CD4-positive, CD25-positive, alpha-beta regulatory T cell (primary cell): Measurements from ENCODE around the gene RABGAP1L. TPM values are rescaled to one million over a fixed set of nuclear protein-coding genes. Genes with fewer than 3 reads are reported as not detected.
A peak's percentile ranks its signal among the peaks of the same experiment; 100 is the strongest.

Source experiments
- ATAC-seq, 2 donors: fragments of 150-1000 bp; cut with Tn5 transposase; one replicate each; pipeline ENCODE4 v1.10.0; 2021; ENCODE audit warnings: low read depth in 2 of 2, moderate number of reproducible peaks in 2 of 2, moderate library complexity in 1 of 2
- DNase-seq, 3 donors: peaks; one replicate each; pipeline versions ENCODE4 v3.0.0 to v3.0.0-alpha.2; 2012 to 2022; ENCODE audit warnings: mixed read lengths in 1 of 3
- H3K27ac ChIP-seq: one replicate; pipeline ENCODE4 v1.7.0; 2013; ENCODE audit warnings: mild to moderate bottlenecking, low read length; ENCODE audit not compliant: insufficient read depth, poor library complexity, severe bottlenecking
- H3K27me3 ChIP-seq: one replicate; pipeline ENCODE4 v1.7.0; 2013; ENCODE audit warnings: low read length; ENCODE audit not compliant: control insufficient read depth, insufficient read depth
- H3K36me3 ChIP-seq: one replicate; pipeline ENCODE4 v1.7.0; 2013; ENCODE audit warnings: mild to moderate bottlenecking, low read length, moderate library complexity; ENCODE audit not compliant: control insufficient read depth, insufficient read depth
- H3K4me1 ChIP-seq: 2 replicates; pipeline ENCODE4 v1.7.0; 2013; ENCODE audit warnings: mild to moderate bottlenecking, low read length; ENCODE audit not compliant: insufficient read depth, control insufficient read depth, poor library complexity, severe bottlenecking
- H3K4me3 ChIP-seq: one replicate; pipeline ENCODE4 v1.7.0; 2013; ENCODE audit warnings: low read depth, mild to moderate bottlenecking, low read length, moderate library complexity
- H3K9me3 ChIP-seq, 2 experiments: 1 replicate in 1 of 2; 2 replicates in 1 of 2; pipeline ENCODE4 v1.7.0; 2013; ENCODE audit warnings: low read length in 2 of 2, mild to moderate bottlenecking in 1 of 2, moderate library complexity in 1 of 2; ENCODE audit not compliant: control insufficient read depth in 2 of 2
- H3K27ac Mint-ChIP-seq, 3 donors: one replicate each; pipeline ENCODE4 v1.8.0; 2020 to 2022; ENCODE audit warnings: mild to moderate bottlenecking in 3 of 3, mixed read lengths in 3 of 3, moderate library complexity in 2 of 3
- H3K27me3 Mint-ChIP-seq: one replicate; pipeline ENCODE4 v1.8.0; 2022; ENCODE audit warnings: mild to moderate bottlenecking, mixed read lengths
- H3K36me3 Mint-ChIP-seq: one replicate; pipeline ENCODE4 v1.8.0; 2020; ENCODE audit warnings: mixed read lengths
- H3K4me1 Mint-ChIP-seq, 4 donors: one replicate each; pipeline ENCODE4 v1.8.0; 2020 to 2022; ENCODE audit warnings: mixed read lengths in 4 of 4, mild to moderate bottlenecking in 1 of 4
- H3K4me3 Mint-ChIP-seq, 4 donors: one replicate each; pipeline ENCODE4 v1.8.0; 2020 to 2022; ENCODE audit warnings: mild to moderate bottlenecking in 4 of 4, mixed read lengths in 4 of 4, moderate library complexity in 3 of 4
- H3K9me3 Mint-ChIP-seq, 7 donors: one replicate each; pipeline ENCODE4 v1.8.0; 2020 to 2022; ENCODE audit warnings: mixed read lengths in 7 of 7, mild to moderate bottlenecking in 3 of 7, moderate library complexity in 2 of 7
- polyA plus RNA-seq, 4 donors: library from polyadenylated mRNA; unstranded; fragments of 300-500 nt; fragmentation: Illumina TruSeq; gene quantifications; one replicate each; pipeline ENCODE4 v1.2.3, GENCODE V29; 2021
- total RNA-seq: library from RNA; stranded (reverse); gene quantifications from one replicate; pipeline ENCODE4 v1.2.3, GENCODE V29; 2022

RABGAP1L gene
- total and polyA plus RNA-seq, 5 donors from 2014 or later = 69.7 to 118 (median 84.9) TPM

DNA sequence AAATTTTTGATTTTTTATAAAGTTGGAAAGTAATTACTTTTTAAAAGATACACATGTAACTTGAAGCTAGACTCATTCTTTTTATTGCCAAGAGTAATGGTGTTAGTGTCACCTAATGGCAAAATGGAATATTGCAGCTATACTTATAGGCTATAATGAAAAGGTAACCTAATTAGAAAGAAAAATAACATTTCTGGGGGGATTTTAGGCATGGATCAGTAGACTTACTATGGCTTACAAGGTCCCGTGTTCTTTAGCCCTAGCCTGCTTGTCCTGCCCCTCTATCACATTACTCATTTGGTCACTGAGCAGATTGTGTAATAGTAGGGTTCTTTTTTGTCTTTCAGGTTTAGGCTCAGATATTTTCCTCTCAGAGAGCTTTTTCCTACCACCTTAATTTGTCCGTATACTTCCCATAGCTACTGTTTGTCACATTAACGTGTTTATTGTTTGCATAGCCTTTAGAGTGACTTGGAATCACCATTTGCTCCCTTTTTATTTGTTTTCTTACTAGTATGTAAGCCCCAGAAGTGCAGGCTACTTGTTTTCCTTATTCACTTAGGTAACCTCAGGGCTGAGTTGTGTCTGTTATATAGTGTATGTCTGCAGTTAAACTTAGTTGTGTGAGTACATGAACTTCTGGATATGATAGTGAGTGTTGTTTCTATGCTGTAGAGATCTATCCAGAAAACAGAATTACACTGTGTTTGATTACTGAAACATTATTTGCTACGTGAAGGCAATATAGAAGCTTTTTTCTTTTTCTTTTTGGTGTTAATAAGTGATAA lies 58.7 kb downstream of the RABGAP1L start:
- Mint-ChIP-seq H3K27me3 (no peaks in the 10 kb centered on the region), H3K9me3 (peaks cover 0 to 1% (median 0%) of the 10 kb centered on the region in 7 donors), H3K4me1 (peaks cover 0 to 11% (median 5%) of the 10 kb centered on the region in 4 donors), H3K36me3 (peaks cover 19% of the 10 kb centered on the region), H3K4me3 (no peak overlapping the region), H3K27ac (no peak overlapping the region)
- H3K4me1 ChIP-seq = no peaks in the 10 kb centered on the region
- peaks cover 22% of the 10 kb centered on the region for H3K36me3 ChIP-seq
- peak; percentile 53 to 62 for ATAC-seq
- peak in 2 of 3 donors; percentile 52 to 62 for DNase-seq
- H3K27ac ChIP-seq = no peak overlapping the region
- no peaks in the 10 kb centered on the region for H3K9me3 ChIP-seq
- H3K27me3 ChIP-seq = no peaks in the 10 kb centered on the region
- H3K4me3 ChIP-seq = no peak overlapping the region

- Histone ChIP-seq H3K9me3 (no peaks in the 10 kb centered on the region), H3K4me1 (no peaks in the 10 kb centered on the region), H3K4me3 (no peak overlapping the region), H3K36me3 (peaks cover 22% of the 10 kb centered on the region), H3K27me3 (no peaks in the 10 kb centered on the region), H3K27ac (no peak overlapping the region)
- H3K27ac Mint-ChIP-seq = no peak overlapping the region
- ATAC-seq (no peak), DNase-seq (no peak)
- H3K4me3 Mint-ChIP-seq = no peak overlapping the region
- H3K4me1 Mint-ChIP-seq = peaks cover 0 to 10% (median 5%) of the 10 kb centered on the region in 4 donors
- peaks cover 19% of the 10 kb centered on the region for H3K36me3 Mint-ChIP-seq
- H3K27me3 Mint-ChIP-seq = no peaks in the 10 kb centered on the region
- H3K9me3 Mint-ChIP-seq = peaks cover 0 to 1% (median 0%) of the 10 kb centered on the region in 7 donors
These were observed 59.7 kb downstream of the RABGAP1L start for GRCh38 chr1:174218983-174219382.

DNA sequence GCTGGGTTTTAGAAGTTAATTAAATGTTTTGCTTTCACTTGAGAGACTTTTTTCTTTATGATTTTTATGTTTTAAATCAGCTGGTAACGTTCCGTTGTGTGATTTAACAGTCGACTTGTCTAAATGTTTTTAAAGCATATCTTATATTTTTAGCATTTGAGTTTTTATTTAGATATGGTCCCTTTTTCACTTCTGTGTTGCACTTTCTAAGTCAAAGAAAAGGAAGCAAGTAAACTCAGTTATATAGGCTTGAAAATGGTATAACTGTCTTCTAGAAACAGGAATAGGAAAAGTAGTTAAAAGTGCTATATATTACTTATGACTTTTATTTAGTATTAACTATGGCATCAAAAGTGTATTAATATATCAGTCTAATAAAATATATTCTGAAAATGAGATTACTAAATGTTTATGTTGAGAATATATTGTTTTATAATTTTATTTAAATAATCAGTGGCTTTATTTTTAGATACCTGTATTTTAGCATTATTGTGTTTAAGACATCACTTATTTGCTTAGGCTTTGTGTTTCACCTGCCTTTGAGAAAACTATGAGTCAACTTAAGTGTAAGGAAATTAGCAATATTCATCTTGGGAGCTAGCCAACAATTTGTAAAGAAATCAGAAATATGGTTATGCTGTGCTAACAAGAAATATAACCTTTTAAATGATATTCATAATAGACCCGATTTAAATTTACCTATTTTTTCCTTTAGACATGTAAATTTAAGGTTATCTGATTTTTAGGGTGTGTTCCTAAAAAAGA lies 60.5 kb downstream of the RABGAP1L start:
- ATAC-seq (no peak), DNase-seq (no peak)
- H3K4me3 ChIP-seq = no peak overlapping the region
- H3K36me3 ChIP-seq = peaks cover 22% of the 10 kb centered on the region
- no peaks in the 10 kb centered on the region for H3K27me3 ChIP-seq
- Mint-ChIP-seq H3K36me3 (peaks cover 19% of the 10 kb centered on the region), H3K4me1 (peaks cover 0 to 7% (median 2%) of the 10 kb centered on the region in 4 donors), H3K27ac (no peak overlapping the region), H3K4me3 (no peak overlapping the region), H3K27me3 (no peaks in the 10 kb centered on the region), H3K9me3 (peaks cover 0 to 1% (median 0%) of the 10 kb centered on the region in 7 donors)
- H3K27ac ChIP-seq = no peak overlapping the region
- no peaks in the 10 kb centered on the region for H3K9me3 ChIP-seq
- no peaks in the 10 kb centered on the region for H3K4me1 ChIP-seq

DNA sequence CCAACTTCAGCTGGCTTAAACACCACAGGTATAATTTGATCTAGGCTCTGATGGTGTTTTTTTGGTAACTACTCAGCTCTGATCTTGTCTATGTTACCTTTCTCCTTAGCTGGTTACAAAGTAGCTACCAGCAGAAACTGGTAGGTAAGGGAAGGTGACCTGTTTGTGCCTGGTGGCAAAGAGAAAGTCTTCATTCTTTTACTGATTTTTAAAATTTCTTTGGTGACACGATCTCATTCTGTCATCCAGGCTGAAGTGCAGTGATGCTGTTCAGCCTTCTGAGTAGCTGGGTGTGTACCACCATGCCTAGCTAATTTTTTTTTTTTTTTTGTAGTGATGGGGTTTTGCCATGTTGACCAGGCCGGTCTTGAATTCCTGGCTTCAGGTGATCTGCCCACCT lies 62.4 kb downstream of the RABGAP1L start:
- peaks cover 29% of the 10 kb centered on the region for H3K36me3 Mint-ChIP-seq
- no peaks in the 10 kb centered on the region for H3K27me3 Mint-ChIP-seq
- peaks cover 8 to 9% (median 9%) of the 10 kb centered on the region in 4 donors for H3K4me1 Mint-ChIP-seq
- ATAC-seq = no peak
- Histone ChIP-seq H3K36me3 (peaks cover 22% of the 10 kb centered on the region), H3K4me1 (no peaks in the 10 kb centered on the region), H3K9me3 (no peaks in the 10 kb centered on the region), H3K27ac (no peak overlapping the region), H3K27me3 (no peaks in the 10 kb centered on the region), H3K4me3 (no peak overlapping the region)
- DNase-seq = no peak
- peaks cover 0 to 1% (median 0%) of the 10 kb centered on the region in 7 donors for H3K9me3 Mint-ChIP-seq
- no peak overlapping the region for H3K27ac Mint-ChIP-seq
- no peak overlapping the region for H3K4me3 Mint-ChIP-seq

GRCh38 chr1:174222166-174222949 lies 63.0 kb downstream of the RABGAP1L start:
- Mint-ChIP-seq H3K27me3 (no peaks in the 10 kb centered on the region), H3K4me3 (no peak overlapping the region), H3K27ac (no peak overlapping the region), H3K36me3 (peaks cover 29% of the 10 kb centered on the region), H3K4me1 (peaks cover 8 to 11% (median 9%) of the 10 kb centered on the region in 4 donors), H3K9me3 (peaks cover 0 to 1% (median 0%) of the 10 kb centered on the region in 7 donors)
- no peaks in the 10 kb centered on the region for H3K9me3 ChIP-seq
- no peak overlapping the region for H3K27ac ChIP-seq
- no peaks in the 10 kb centered on the region for H3K27me3 ChIP-seq
- H3K4me3 ChIP-seq = no peak overlapping the region
- H3K4me1 ChIP-seq = no peaks in the 10 kb centered on the region
- ATAC-seq = no peak
- no peak for DNase-seq
- H3K36me3 ChIP-seq = peaks cover 22% of the 10 kb centered on the region

GRCh38 chr1:174224641-174225040 lies 65.3 kb downstream of the RABGAP1L start:
- Mint-ChIP-seq H3K27ac (no peak overlapping the region), H3K4me3 (no peak overlapping the region), H3K4me1 (peaks cover 8 to 19% (median 9%) of the 10 kb centered on the region in 4 donors), H3K36me3 (peaks cover 35% of the 10 kb centered on the region), H3K27me3 (no peaks in the 10 kb centered on the region), H3K9me3 (peaks cover 0 to 3% (median 0%) of the 10 kb centered on the region in 7 donors)
- Histone ChIP-seq H3K27ac (no peak overlapping the region), H3K9me3 (no peaks in the 10 kb centered on the region), H3K4me1 (no peaks in the 10 kb centered on the region), H3K36me3 (peaks cover 27% of the 10 kb centered on the region), H3K27me3 (no peaks in the 10 kb centered on the region), H3K4me3 (no peak overlapping the region)
- DNase-seq = no peak
- no peak for ATAC-seq

DNA sequence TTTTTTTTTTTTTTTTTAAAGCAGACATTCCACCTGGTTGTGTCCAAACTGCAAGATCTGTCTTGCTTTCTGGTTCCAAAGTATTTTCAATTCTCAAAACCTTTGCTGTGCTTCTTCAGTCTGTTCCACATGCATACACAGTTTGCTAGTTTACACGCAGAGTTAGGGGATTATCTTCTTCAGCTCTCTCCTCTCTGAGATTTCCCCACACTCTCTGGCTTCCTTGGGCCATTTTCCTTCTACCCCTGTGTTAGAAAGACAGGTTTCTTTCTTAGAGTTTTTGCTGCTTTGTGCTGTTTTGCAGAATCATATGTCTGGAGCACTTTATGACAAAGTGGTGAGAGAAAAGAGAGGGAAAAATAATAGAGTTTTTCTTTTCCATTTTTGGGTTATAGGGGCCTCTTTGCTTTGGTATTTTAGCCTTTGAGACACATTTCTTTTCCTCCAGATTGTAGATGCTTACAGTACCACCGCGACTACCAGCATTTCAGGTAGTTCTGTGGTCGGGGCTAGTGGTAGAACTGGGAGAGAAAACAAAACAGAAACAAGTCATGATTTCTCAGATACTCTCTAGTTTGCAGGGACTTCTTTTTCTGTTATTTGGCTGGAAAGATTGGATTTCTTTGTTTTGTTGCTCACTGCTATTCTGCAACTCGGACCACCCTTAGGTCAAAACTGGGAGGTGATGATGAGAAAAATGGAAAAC lies 66.3 kb downstream of the RABGAP1L start:
- no peaks in the 10 kb centered on the region for H3K9me3 ChIP-seq
- peaks cover 38% of the 10 kb centered on the region for H3K36me3 Mint-ChIP-seq
- H3K36me3 ChIP-seq = peaks cover 28% of the 10 kb centered on the region
- no peaks in the 10 kb centered on the region for H3K4me1 ChIP-seq
- ATAC-seq = no peak
- H3K4me1 Mint-ChIP-seq = peaks cover 8 to 19% (median 9%) of the 10 kb centered on the region in 4 donors
- H3K27me3 ChIP-seq = no peaks in the 10 kb centered on the region
- peak overlapping the region; percentile 18 for H3K27ac ChIP-seq
- no peak overlapping the region for H3K4me3 ChIP-seq
- no peak overlapping the region for H3K27ac Mint-ChIP-seq
- H3K27me3 Mint-ChIP-seq = no peaks in the 10 kb centered on the region
- peaks cover 0 to 3% (median 0%) of the 10 kb centered on the region in 7 donors for H3K9me3 Mint-ChIP-seq
- no peak overlapping the region for H3K4me3 Mint-ChIP-seq
- no peak for DNase-seq
